ENCODE data around the gene GET4.

GRCh38 chr7:914521-915194, 38.3 kb downstream of the GET4 start:
- no peak for TF ChIP-seq EZH2 (IDR thresholded peaks at IDR 0.05; ENCODE audit: low read length, unreplicated experiment)
- TF ChIP-seq CTCF (conservative IDR thresholded peaks at IDR 0.05; ENCODE audit: low read depth, low read length): no peak
